Osteocyte (in vitro differentiated cells): ENCODE measurements around the gene CAMSAP1. TPM values are rescaled to one million over a fixed set of nuclear protein-coding genes. Genes with fewer than 3 reads are reported as not detected.

ENCODE experiments used
- DNase-seq: peaks from one replicate; pipeline ENCODE4 v3.0.0; 2021; ENCODE audit warnings: mixed read lengths; ENCODE audit not compliant: unreplicated experiment; ENCODE audit errors: extremely low spot score
- H3K27ac Mint-ChIP-seq: one replicate; pipeline ENCODE4 v1.8.0; 2021; ENCODE audit warnings: mild to moderate bottlenecking, mixed read lengths; ENCODE audit not compliant: unreplicated experiment
- H3K27me3 Mint-ChIP-seq: one replicate; pipeline ENCODE4 v1.8.0; 2021; ENCODE audit warnings: mixed read lengths; ENCODE audit not compliant: unreplicated experiment
- H3K36me3 Mint-ChIP-seq: one replicate; pipeline ENCODE4 v1.8.0; 2021; ENCODE audit warnings: mixed read lengths; ENCODE audit not compliant: unreplicated experiment
- H3K4me1 Mint-ChIP-seq: one replicate; pipeline ENCODE4 v1.8.0; 2021; ENCODE audit warnings: mixed read lengths; ENCODE audit not compliant: unreplicated experiment
- H3K4me3 Mint-ChIP-seq: one replicate; pipeline ENCODE4 v1.8.0; 2021; ENCODE audit warnings: mild to moderate bottlenecking, moderate library complexity, mixed read lengths; ENCODE audit not compliant: unreplicated experiment
- H3K9me3 Mint-ChIP-seq: one replicate; pipeline ENCODE4 v1.8.0; 2021; ENCODE audit warnings: mixed read lengths; ENCODE audit not compliant: unreplicated experiment
- total RNA-seq: library from RNA; stranded (reverse); gene quantifications from 2 replicates; pipeline ENCODE4 v1.2.1, GENCODE V29; 2021
- TF ChIP-seq, protein P1 (sequence below): fragments of 200-600 bp; sonication (generic); IDR thresholded peaks from 2 replicates; pipeline ENCODE4 v1.5.0; 2021; ENCODE audit warnings: antibody characterized with exemption, mild to moderate bottlenecking, moderate library complexity

CAMSAP1 gene
- total RNA-seq, 1 donor from 2014 or later = 34.4 TPM

- Mint-ChIP-seq H3K4me1 (no peaks in the 10 kb centered on the region), H3K4me3 (no peak overlapping the region), H3K27me3 (no peaks in the 10 kb centered on the region), H3K36me3 (no peaks in the 10 kb centered on the region), H3K9me3 (no peaks in the 10 kb centered on the region), H3K27ac (no peak overlapping the region)
- TF ChIP-seq, protein P1, sequence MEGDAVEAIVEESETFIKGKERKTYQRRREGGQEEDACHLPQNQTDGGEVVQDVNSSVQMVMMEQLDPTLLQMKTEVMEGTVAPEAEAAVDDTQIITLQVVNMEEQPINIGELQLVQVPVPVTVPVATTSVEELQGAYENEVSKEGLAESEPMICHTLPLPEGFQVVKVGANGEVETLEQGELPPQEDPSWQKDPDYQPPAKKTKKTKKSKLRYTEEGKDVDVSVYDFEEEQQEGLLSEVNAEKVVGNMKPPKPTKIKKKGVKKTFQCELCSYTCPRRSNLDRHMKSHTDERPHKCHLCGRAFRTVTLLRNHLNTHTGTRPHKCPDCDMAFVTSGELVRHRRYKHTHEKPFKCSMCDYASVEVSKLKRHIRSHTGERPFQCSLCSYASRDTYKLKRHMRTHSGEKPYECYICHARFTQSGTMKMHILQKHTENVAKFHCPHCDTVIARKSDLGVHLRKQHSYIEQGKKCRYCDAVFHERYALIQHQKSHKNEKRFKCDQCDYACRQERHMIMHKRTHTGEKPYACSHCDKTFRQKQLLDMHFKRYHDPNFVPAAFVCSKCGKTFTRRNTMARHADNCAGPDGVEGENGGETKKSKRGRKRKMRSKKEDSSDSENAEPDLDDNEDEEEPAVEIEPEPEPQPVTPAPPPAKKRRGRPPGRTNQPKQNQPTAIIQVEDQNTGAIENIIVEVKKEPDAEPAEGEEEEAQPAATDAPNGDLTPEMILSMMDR = no peak
- no peak for DNase-seq
Observed at GRCh38 chr9:135786146-135786690, 121.1 kb downstream of the CAMSAP1 start.

- TF ChIP-seq, protein P1 = no peak
- no peaks in the 10 kb centered on the region for H3K27me3 Mint-ChIP-seq
Observed at GRCh38 chr9:135785013-135785575, 122.3 kb downstream of the CAMSAP1 start.

DNA sequence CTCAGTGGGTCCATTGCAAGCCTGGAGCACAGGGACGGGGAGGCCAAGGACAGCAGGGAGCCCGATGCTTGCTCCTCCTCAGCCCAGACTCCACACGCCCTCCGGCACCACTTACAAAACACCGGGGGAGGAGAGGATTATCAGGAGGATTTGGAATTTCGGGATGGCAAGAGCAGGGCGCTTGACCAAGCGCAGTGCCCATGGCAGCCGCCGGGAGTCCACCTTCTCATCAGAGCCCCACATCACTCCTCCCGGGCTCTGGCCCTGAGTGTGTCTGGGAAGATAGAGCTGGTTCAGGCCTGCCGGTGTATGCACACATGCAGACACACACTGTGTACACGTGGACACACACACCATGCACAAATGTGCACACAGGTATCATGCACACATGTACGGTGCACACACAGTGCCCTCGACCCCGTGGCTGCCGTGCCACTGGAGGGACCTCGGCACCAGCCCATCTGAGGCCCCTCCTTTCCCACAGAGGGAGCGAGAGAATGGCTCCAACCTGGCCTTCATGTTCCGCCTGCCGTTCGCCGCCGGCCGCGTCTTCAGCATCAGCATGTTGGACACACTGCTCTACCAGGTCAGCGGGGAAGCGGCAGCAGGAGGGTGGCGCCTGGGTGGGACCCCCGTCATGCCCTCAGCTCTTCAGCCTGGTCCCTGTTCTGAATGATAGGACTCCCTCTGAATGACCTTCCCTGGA is 123.7 kb downstream of the CAMSAP1 start:
- H3K27ac Mint-ChIP-seq = no peak overlapping the region
- no peak for DNase-seq
- H3K4me3 Mint-ChIP-seq = no peak overlapping the region
- no peaks in the 10 kb centered on the region for H3K4me1 Mint-ChIP-seq
- H3K27me3 Mint-ChIP-seq = no peaks in the 10 kb centered on the region
- no peaks in the 10 kb centered on the region for H3K36me3 Mint-ChIP-seq
- no peaks in the 10 kb centered on the region for H3K9me3 Mint-ChIP-seq
- TF ChIP-seq, protein P1 = no peak

More at GRCh38 chr9:135785013-135785575, 122.3 kb downstream of the CAMSAP1 start:
- DNase-seq = no peak
- Mint-ChIP-seq H3K4me1 (no peaks in the 10 kb centered on the region), H3K4me3 (no peak overlapping the region), H3K9me3 (no peaks in the 10 kb centered on the region), H3K27ac (no peak overlapping the region), H3K36me3 (no peaks in the 10 kb centered on the region)

- DNase-seq = no peak
- H3K9me3 Mint-ChIP-seq = no peaks in the 10 kb centered on the region
- no peaks in the 10 kb centered on the region for H3K27me3 Mint-ChIP-seq
- no peak overlapping the region for H3K4me3 Mint-ChIP-seq
- no peak overlapping the region for H3K27ac Mint-ChIP-seq
- H3K4me1 Mint-ChIP-seq = no peaks in the 10 kb centered on the region
- H3K36me3 Mint-ChIP-seq = no peaks in the 10 kb centered on the region
- TF ChIP-seq, protein P1 = no peak
Observed at GRCh38 chr9:135782946-135783345, 124.4 kb downstream of the CAMSAP1 start.

GRCh38 chr9:135780626-135781025 is 126.7 kb downstream of the CAMSAP1 start:
- no peaks in the 10 kb centered on the region for H3K4me1 Mint-ChIP-seq
- no peak overlapping the region for H3K4me3 Mint-ChIP-seq
- DNase-seq = no peak
- no peak overlapping the region for H3K27ac Mint-ChIP-seq
- no peaks in the 10 kb centered on the region for H3K36me3 Mint-ChIP-seq
- H3K27me3 Mint-ChIP-seq = no peaks in the 10 kb centered on the region
- no peaks in the 10 kb centered on the region for H3K9me3 Mint-ChIP-seq
- TF ChIP-seq, protein P1 = no peak
